ENCODE results near the gene POU2F2. TPM values are rescaled to one million over a fixed set of nuclear protein-coding genes. Genes with fewer than 3 reads are reported as not detected.

POU2F2 gene
- polyA plus RNA-seq, 1 experiment: 1.9 TPM

GRCh38 chr19:42151782-42152684, 19.8 kb upstream of the POU2F2 start:
- H3K27me3 ChIP-seq (ENCODE audit: control insufficient read depth, insufficient read depth, low read length): peaks cover 85% of the 10 kb centered on the region
- CTCF ChIA-PET: no interaction called here

GRCh38 chr19:42150911-42151361, 18.7 kb upstream of the POU2F2 start:
- no peak for DNase-seq (ENCODE audit: low read depth, low spot score)
- H3K9me3 ChIP-seq (ENCODE audit: control insufficient read depth, insufficient read depth, low read length): no peaks in the 10 kb centered on the region
- no peak overlapping the region for H3K27ac ChIP-seq (ENCODE audit: low read depth, low read length)
- TF ChIP-seq CTCF (IDR thresholded peaks at IDR 0.05; ENCODE audit: low read depth, low read length): no peak
- peaks cover 87% of the 10 kb centered on the region for H3K27me3 ChIP-seq (ENCODE audit: control insufficient read depth, insufficient read depth, low read length)
- ChIA-PET POLR2A (no interaction called here), CTCF (no interaction called here)
- no peak overlapping the region for H3K4me3 ChIP-seq (ENCODE audit: low read depth, low read length)

More at GRCh38 chr19:42151782-42152684, 19.8 kb upstream of the POU2F2 start:
- H3K27ac ChIP-seq (ENCODE audit: low read depth, low read length): no peak overlapping the region
- POLR2A ChIA-PET: no interaction called here
- H3K9me3 ChIP-seq (ENCODE audit: control insufficient read depth, insufficient read depth, low read length): no peaks in the 10 kb centered on the region
- H3K4me3 ChIP-seq (ENCODE audit: low read depth, low read length): no peak overlapping the region
- no peak for TF ChIP-seq CTCF (IDR thresholded peaks at IDR 0.05; ENCODE audit: low read depth, low read length)
- DNase-seq (ENCODE audit: low read depth, low spot score): no peak

GRCh38 chr19:42150364-42150763, 18.1 kb upstream of the POU2F2 start:
- Histone ChIP-seq H3K27me3 (ENCODE audit: control insufficient read depth, insufficient read depth, low read length) (peaks cover 82% of the 10 kb centered on the region), H3K4me3 (ENCODE audit: low read depth, low read length) (no peak overlapping the region), H3K9me3 (ENCODE audit: control insufficient read depth, insufficient read depth, low read length) (no peaks in the 10 kb centered on the region), H3K27ac (ENCODE audit: low read depth, low read length) (no peak overlapping the region)
- no peak for DNase-seq (ENCODE audit: low read depth, low spot score)
- POLR2A ChIA-PET: interaction anchor here (0.6 kb wide), 1 partner anchor 11 kb away, joined by 5 read pairs; no protein-coding TSS in a partner anchor
- no peak for TF ChIP-seq CTCF (IDR thresholded peaks at IDR 0.05; ENCODE audit: low read depth, low read length)
- CTCF ChIA-PET: no interaction called here

- TF ChIP-seq CTCF (IDR thresholded peaks at IDR 0.05; ENCODE audit: low read depth, low read length): no peak
- H3K9me3 ChIP-seq (ENCODE audit: control insufficient read depth, insufficient read depth, low read length): no peaks in the 10 kb centered on the region
- no peak overlapping the region for H3K27ac ChIP-seq (ENCODE audit: low read depth, low read length)
- no peak for DNase-seq (ENCODE audit: low read depth, low spot score)
- H3K27me3 ChIP-seq (ENCODE audit: control insufficient read depth, insufficient read depth, low read length): peaks cover 75% of the 10 kb centered on the region
- H3K4me3 ChIP-seq (ENCODE audit: low read depth, low read length): no peak overlapping the region
- CTCF ChIA-PET: no interaction called here
- POLR2A ChIA-PET: no interaction called here
Observed at GRCh38 chr19:42149447-42150202, 17.4 kb upstream of the POU2F2 start.

- ChIA-PET CTCF (no interaction called here), POLR2A (no interaction called here)
- no peak for TF ChIP-seq CTCF (IDR thresholded peaks at IDR 0.05; ENCODE audit: low read depth, low read length)
- Histone ChIP-seq H3K27ac (ENCODE audit: low read depth, low read length) (no peak overlapping the region), H3K4me3 (ENCODE audit: low read depth, low read length) (no peak overlapping the region), H3K27me3 (ENCODE audit: control insufficient read depth, insufficient read depth, low read length) (peaks cover 67% of the 10 kb centered on the region), H3K9me3 (ENCODE audit: control insufficient read depth, insufficient read depth, low read length) (no peaks in the 10 kb centered on the region)
- DNase-seq (ENCODE audit: low read depth, low spot score): no peak
Observed at GRCh38 chr19:42148266-42148665, 16.0 kb upstream of the POU2F2 start.

Measured in AG04450 (cell line).